HG03045 (cell line): ENCODE results near the gene SLC35E3.
"Not testable (repeated sequence)": the region's sequence is repeated elsewhere in the genome, so short reads cannot be mapped to it uniquely, and the experiment has no call there.

Experiments used
- ATAC-seq: cut with Tn5 transposase; IDR thresholded peaks from one replicate; pipeline ENCODE4 v1.9.1; 2021; ENCODE audit warnings: mild to moderate bottlenecking, moderate library complexity; ENCODE audit not compliant: unreplicated experiment

SLC35E3 gene

DNA sequence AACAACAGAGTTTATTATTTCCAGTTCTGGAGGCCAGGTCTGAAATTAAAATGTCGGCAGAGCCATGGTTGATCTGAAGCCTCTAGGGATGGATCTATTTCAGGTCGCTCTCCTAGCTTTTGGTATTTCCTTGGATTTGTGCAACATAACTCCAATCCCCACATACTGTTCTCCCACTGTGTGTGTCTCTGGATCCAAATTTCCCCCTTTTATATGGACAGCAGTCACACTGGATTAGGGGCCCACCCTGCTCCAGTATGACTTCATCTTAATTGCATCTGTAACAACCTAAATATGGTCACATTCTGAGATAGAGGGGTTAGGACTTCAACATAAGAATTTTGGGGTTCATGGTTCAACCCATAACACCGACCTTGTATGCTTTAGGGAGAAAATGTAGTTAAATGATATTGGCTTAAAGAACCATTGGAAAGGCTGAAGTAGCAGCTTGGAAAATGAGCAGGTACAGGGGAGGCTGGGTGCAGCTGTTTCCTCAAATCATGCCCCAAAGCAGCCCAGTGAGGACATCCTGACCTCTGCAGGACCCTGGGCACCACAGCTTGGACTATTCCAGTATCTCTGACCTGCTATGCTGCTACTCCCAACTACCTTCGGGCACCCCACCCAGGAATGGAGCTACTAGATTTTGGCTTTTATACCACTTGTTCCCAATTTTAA, 48.1 kb downstream of the SLC35E3 start:
- no peak for ATAC-seq

DNA sequence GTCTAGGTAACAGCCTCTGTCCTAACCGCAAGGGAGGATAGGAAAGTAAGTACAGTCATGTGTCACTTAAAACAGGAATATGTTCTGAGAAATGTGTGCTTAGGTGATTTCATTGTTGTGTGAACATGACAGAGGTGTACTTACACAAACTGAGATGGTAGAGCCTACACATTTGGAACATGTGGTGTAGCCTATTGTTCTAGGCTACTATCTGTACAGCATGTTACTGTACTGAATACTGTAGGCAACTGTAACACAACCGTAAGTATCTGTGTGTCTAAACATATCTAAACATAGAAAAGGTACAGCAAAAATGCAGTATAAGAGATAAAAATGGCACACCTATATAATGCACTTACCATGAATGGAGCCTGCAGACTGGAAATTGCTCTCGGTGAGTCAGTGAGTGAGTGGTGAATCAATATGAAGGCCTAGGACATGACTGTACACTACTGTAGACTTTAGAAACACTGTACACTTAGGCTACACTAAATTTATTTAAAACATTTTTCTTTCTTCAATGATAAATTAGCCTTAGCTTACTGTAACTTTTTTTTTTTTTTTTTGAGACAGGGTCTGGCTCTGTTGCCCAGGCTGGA, 48.8 kb downstream of the SLC35E3 start:
- ATAC-seq = no peak

GRCh38 chr12:68796399-68796798, 50.4 kb downstream of the SLC35E3 start:
- ATAC-seq = no peak

DNA sequence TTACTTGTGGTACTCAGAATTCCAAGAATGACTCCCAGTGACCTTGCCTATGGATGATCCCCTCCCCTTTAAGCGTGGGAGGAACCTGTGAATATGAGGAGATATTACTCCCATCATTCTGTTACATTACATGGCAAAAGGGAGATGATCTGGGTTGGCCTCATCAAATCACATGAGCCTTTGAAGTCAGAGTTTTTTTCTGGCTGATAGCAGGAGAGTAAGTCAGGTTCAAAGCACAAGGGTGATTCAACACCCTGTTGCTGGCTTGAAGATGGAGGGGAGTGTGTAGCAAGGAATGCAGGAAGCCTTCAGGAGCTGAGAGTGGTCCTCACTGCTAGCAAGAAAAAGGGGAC, 52.9 kb downstream of the SLC35E3 start:
- ATAC-seq = no peak

DNA sequence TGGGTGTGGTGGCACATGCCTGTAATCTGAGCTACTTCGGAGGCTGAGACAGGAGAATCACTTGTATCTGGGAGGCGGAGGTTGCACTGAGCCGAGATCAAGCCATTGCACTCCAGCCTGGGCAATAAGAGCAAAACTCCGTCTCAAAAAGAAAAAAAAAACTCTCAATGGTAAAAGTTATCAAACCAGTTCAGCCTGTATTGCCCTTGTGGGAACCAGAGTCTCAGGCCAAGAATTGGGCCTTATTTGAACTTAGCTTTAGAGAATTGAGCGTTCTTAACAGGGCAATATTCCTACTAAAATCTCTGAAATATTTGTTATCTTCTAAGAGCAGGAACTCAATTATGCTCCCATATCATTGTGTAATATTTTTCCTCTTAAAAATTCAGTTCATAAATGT, 54.3 kb downstream of the SLC35E3 start:
- ATAC-seq = no peak

DNA sequence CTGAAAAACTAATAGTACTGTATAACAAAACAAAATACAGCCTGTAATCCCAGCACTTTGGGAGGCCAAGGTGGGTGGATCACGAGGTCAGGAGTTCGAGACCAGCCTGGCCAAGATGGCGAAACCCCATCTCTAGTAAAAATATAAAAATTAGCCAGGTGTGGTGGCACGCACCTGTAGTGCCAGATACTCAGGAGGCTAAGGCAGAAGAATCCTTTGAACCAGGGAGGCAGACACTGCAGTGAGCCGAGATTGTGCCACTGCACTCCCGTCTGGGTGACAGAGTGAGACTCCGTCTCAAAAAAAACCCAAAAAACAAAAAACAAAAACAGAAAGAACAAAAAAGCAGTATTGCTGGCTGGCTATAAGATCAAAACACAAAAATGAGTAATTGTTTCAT, 55.1 kb downstream of the SLC35E3 start:
- ATAC-seq = not testable (repeated sequence)

DNA sequence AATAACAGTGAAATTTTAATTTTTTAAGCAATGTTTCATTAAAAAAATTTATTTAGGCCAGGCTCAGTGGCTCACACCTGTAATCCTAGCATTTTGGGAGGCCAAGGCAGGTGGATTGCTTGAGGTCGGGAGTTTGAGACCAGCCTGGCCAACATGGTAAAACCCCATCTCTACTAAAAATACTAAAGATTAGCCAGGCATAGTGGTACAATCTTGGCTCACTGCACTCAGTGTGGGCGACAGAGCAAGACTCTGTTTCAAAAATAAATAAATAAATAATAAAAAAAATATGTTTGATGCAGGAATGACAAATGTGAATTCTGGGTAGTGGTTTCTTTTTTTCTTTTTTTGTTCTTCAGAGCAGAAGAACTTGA, 56.4 kb downstream of the SLC35E3 start:
- not testable (repeated sequence) for ATAC-seq

GRCh38 chr12:68802911-68803651, 57.1 kb downstream of the SLC35E3 start:
- ATAC-seq = not testable (repeated sequence)

DNA sequence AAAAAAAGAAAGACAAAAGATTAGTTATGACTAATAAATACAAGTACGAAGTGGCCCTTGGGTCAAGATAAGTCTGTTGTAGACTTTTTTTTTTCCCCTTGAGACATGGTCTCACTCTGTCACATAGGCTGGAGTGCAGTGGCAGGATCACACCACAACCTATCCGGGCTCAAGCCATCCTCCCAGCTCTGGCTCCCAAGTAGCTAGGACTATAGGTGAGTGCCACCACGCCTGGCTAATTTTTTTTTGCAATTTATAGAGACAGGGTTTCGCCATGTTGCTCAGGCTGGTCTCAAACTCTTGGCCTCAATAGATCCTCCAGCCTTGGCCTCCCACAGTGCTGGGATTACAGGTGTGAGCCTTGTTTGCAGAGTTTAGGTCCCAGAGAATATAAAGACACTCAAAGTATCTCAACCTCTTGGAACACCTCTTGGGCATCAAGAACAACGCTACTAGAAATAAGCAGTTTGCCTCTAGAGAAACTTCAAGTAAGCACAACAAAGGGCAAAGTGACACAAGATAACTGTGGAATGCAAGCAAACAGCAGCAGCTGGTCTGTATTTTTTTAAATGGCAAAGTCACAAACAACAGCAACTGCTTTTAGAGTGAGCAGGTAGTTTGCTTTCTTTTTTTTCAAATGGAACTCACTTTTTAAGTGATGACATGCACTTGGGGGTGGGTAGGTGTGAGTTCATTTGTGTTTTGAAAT, 58.1 kb downstream of the SLC35E3 start:
- no peak for ATAC-seq

DNA sequence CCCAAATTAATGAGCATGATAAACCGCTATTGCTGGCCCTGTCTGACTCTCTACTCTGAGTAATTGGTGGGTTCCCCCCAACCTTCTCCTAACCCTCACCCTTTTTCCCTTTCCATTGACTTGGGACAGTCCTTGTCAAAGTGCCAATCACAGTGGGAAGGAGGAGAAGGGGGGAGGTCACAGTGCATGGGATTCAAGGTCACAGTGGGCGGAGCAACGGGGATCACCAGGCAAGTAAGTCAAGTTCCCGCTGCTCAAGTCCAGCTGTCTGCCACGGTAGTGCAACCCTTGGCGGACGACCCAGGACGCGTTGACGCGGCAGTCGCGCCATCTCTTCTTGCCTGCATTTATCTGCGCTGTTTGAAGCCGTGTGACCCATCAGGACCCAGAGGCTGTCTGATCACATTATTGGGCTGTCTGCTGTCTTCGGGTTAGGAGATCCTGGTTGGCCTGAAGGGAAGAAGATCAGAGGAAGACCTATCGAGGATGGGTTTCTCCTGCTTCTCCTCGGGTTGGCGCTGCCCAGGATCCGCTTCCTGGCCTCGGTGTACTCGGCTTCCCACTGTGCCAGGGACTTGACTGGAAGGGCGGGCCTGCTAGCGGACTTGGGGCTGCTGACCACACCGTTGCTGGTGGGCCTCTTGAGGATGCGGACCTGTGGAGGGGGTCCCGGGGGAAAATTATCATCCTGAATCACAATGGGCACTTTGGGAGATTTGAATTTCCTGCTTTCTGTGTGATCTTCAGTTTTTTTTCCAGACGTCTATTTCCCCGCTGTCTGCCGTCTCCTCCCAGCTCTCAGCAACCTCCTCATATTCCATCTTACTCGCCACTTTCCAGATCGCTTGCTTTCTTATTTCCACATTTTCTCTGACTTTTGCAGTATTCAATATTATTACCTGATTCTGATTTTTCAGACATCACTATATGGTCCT, 58.9 kb downstream of the SLC35E3 start:
- ATAC-seq = no peak

DNA sequence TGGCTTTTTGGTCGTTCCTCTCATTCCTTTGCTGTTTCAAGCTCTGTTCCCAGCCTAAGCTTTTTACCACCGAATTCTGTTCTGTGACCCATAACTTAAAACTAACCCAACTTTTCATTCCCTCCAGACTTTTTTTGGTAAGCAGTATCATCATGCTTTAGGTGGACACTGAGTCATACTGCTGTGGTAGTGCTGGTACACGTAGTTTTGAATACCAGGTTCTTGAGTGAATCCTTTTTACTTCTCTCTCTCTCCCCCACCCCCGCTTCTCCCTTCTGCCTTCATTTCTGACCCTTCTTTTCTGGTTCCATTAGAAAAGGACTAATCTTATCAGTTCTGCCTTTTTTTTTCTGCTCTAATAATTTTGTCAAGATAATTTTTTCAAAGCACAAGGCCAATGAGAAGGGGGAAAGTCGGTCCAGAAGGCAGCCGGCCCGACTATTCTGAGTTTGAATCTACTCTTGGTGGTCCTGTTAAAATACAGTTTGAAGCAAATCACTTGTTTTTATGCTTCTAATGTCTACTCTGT, 59.7 kb downstream of the SLC35E3 start:
- no peak for ATAC-seq

GRCh38 chr12:68806488-68807237, 60.7 kb downstream of the SLC35E3 start:
- no peak for ATAC-seq

GRCh38 chr12:68807274-68807575, 61.2 kb downstream of the SLC35E3 start:
- not testable (repeated sequence) for ATAC-seq

DNA sequence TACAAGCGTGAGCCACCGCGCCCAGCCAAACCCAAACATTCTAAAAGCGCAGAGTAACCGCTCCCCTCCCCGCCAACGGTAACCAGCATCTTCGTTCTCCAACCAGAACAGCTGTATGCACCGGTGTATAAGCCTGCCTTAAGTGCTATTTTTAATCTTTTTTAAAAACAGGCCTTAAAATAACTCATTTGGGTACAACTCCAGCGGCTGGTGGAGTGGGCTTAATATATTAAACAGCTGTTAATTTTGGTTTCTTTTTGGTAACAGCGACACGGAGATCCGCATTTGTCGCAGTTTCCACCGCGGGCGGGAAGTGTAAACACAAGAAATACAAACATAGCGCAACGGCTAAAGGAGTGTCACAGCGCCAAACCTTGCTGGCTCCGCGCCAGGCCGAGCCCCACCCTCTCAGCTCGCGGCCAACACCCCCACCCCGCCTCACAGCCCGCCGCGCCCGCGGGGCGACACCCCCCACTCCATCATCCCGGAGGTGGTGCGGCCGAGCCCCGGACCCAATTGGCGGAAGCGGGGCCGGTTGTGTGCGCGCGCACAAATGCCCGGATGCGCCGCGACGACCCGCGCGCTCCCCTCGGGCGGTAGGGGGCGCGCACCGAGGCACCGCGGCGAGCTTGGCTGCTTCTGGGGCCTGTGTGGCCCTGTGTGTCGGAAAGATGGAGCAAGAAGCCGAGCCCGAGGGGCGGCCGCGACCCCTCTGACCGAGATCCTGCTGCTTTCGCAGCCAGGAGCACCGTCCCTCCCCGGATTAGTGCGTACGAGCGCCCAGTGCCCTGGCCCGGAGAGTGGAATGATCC, 61.8 kb downstream of the SLC35E3 start, which contains the start of gene MDM2:
Gene MDM2 (plus strand): TSS at position 602 of the 812 bp plus-strand sequence. CDS start 301 bp downstream, outside the sequence.
- ATAC-seq = peak; percentile 80

DNA sequence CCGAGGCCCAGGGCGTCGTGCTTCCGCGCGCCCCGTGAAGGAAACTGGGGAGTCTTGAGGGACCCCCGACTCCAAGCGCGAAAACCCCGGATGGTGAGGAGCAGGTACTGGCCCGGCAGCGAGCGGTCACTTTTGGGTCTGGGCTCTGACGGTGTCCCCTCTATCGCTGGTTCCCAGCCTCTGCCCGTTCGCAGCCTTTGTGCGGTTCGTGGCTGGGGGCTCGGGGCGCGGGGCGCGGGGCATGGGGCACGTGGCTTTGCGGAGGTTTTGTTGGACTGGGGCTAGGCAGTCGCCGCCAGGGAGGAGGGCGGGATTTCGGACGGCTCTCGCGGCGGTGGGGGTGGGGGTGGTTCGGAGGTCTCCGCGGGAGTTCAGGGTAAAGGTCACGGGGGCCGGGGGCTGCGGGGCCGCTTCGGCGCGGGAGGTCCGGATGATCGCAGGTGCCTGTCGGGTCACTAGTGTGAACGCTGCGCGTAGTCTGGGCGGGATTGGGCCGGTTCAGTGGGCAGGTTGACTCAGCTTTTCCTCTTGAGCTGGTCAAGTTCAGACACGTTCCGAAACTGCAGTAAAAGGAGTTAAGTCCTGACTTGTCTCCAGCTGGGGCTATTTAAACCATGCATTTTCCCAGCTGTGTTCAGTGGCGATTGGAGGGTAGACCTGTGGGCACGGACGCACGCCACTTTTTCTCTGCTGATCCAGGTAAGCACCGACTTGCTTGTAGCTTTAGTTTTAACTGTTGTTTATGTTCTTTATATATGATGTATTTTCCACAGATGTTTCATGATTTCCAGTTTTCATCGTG, 62.6 kb downstream of the SLC35E3 start:
- peak; percentile 51 for ATAC-seq

- ATAC-seq = no peak
Measured at GRCh38 chr12:68809190-68810026, 63.4 kb downstream of the SLC35E3 start.

GRCh38 chr12:68810027-68810389, 64.0 kb downstream of the SLC35E3 start:
- ATAC-seq = not testable (repeated sequence)
